ENCODE data around the gene PLXNB2.

Gene PLXNB2

DNA sequence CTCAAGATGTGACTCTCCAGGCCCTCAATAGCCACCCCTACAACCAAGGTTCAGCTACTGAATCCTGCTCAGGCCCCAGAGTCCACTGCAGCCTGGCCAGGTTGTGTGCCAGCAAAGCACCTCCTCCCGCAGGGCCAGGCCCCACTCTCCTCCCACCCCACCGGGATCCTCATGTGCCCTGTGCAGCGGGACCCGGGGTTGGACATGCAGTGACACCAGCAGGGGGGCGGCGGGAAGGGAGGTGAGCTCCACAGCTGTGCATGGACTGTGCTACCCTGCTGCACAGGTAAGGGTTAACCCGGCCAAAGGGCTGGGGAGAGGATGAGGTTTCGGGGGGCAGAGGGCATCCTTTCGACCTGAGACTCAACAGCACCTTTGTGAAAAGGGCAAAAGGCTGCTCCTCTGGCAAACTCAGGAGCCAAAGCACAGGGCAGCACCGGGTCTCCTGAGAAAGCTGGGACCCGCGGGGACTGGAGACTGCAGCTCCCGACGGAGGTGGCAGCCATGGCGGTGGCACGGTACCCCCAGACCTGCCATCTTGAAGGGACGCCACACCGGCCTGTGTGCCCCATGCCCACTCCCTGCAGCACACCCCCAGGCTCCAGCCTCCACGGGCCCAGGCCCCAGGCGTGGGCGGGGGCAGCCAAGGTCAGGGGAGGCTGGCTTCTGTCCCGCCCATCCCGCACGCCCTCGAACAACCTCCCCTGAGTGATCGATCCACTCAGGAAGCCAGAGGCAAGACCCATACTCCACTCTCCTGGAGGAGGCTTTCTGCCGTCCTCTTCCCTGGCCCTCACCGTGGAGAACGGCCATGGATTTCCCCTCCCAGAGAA is 10.6 kb downstream of the PLXNB2 start:
- DNase-seq (ENCODE audit: low read depth): no peak

DNA sequence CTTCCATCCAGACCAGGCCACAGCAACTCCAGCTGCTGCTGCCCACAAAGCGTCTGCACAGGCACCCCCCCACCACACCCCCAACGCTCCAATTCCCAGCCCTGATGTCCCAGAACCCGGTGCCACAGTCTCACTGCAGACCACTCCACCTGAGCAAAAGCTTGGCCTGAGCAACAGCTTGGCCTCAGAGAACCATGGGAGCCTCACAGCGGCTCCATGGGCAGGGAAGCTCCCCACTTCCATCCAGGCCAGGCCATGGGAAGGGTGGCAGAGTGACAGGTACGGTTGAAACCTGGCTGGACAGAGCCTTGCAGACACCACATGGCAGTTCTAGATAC is 13.2 kb downstream of the PLXNB2 start:
- DNase-seq (ENCODE audit: low read depth): no peak

DNA sequence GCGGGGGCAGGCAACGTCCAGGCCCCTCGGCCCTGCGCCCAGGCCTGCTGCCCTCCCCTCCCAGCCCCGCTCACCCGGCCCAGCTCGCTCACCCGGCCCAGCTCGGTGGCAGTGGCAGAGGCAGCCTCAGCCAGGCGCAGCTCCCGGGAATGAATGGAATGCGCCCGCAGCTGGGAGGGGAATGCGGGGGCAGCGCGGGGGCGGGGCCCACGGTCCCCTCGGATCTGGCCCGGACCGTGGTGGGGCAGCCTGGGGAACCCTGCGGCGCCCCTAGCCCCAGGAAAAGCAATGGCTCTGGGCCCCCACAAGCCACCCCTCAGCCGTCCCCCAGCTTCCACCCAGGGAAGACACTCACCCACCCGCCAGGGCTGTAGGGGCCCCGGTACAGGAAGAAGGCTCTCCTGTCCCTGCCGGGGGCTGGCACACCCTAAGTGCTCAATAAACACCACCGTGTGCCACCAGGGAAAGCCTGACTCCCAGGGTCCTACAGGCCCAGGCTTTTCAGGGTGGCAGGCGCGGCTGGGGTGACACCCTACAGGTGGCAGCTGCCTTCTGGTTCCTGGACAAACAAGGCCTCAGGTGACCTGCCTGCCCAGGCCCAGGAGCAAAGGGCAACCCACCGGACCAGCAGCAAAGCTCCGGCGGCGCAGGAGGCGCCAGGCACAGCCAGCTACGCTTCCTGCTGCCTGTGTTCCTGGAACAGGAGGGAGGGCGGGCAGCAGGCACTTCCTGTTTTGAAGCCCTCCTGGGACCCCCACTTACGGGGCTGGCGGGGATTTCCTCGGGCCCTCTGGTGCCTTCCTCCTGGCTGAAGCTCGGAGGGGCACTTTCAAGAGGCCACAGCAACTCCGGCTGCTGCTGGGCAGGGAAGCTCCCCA is 13.8 kb downstream of the PLXNB2 start:
- DNase-seq (ENCODE audit: low read depth): no peak

- no peak for DNase-seq (ENCODE audit: low read depth)
Observed at GRCh38 chr22:50292643-50293440, 14.6 kb downstream of the PLXNB2 start.

DNA sequence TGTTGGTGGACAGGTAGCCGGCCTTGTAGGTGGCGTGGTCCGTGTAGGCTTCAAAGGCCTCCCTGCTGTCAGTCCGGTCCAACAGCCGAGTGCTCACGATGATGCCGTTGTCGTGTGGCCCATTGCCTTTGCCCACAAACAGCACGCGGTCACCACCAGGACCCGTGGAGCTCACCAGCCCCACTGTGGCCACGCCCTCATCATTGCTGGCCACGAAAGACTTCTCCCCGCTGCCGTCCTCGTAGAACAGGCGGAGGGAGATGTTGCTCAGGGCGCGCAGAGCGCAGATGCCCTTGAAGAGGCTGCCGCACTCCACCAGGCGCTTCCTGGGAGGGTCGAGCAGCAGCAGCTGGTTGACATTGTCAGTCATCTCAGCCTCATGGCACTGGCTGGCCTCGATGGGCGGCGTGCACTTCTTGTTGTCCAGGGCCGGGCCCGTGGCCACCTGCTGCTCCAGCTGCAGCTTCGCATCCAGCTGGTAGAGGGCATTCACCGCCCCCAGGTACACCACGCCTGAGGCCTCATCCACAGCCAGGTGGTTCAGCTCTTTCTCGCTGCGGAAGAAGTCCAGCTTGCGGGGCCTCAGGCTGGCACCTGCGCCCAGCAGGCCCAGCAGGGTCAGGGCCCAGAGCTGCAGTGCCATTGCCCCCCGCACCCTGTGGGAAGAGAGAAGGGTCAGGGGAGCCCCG is 17.4 kb downstream of the PLXNB2 start:
- DNase-seq (ENCODE audit: low read depth): no peak

DNA sequence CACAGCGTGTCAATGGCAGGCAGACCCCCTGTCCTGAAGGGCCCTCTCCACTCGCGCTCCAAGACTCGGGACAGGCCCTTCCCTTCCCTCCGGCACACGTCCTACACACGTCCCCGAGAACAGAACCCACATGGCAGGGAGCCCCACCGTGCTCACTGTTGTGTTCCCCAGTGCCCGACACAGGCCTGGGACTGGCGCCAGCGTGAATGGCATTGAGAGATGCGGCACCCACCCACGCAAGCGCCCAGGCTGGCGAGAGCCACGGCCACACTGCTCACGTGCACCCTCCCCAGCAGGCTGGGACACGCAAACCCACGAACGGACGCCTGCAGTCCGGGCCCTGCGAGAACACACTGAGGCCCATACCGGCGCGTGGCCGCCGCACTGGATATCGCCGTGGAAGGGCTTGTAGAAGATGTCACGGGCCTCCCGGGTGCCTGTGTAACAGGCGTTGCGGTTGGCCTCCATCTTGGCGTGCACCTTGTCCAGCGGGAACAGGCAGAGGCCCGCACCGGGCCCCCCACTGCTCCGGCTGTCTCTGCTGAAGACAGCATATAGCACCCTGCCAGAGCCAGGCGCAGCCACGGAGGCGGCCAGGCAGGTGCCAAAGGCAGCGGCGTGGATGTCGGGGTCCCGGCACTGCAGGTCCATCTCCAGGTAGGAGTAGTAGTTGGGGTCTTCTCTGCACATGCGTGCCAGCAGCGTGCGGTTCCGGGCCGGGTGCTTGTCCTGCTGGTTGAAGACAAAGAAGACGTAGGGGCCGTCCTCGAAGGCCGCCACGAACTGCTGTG is 18.1 kb downstream of the PLXNB2 start:
- DNase-seq (ENCODE audit: low read depth): no peak

DNA sequence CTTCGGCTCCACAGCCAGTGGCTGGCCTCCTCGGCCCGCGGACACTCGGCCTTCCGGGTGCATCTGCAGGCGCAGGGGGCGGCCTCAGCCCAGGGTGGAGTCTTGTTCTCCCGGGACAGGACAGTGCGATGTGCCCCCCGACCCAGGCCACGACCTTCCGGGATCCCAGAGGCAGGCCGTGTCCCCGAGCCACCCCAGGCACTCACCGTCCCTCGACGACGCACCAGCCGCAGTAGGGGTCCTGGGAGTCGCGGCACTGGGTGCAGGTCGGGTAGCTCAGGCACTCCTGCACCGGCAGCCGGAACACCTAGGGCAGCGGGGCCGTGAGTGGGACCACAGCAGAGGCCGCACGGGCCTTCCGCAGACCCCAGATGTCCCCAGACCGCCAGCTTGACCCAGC is 19.7 kb downstream of the PLXNB2 start:
- DNase-seq (ENCODE audit: low read depth): no peak

DNA sequence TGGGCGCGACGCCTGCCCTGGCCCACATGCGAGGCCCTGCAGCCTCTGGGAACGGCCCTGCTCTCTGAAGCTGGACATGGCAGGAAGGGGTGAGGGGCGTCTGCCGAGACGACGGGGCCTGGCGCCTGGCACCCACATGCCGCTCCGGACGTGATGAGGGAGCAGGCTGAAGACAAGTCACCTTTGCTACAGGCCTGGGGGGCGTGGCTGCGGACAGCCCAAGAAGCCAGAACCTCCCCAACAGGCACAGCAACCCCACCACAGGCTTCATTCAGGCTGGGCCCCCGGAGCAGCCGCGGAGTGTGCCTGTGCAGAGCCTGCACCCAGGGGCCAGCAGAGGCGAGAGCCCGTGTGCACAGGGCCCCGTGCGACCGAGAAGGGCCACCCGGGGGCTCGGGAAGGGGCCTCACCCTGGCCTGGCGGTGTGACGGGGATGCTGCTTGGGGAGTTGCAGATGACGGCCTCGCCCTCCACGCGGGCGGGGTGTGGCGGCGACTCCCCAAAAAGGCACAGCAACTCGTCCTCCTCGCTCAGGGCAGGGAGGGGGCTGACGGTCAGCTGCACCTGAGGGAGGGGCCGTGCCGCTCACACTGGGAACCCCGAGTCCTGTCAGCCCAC is 20.6 kb downstream of the PLXNB2 start:
- DNase-seq (ENCODE audit: low read depth): no peak

DNA sequence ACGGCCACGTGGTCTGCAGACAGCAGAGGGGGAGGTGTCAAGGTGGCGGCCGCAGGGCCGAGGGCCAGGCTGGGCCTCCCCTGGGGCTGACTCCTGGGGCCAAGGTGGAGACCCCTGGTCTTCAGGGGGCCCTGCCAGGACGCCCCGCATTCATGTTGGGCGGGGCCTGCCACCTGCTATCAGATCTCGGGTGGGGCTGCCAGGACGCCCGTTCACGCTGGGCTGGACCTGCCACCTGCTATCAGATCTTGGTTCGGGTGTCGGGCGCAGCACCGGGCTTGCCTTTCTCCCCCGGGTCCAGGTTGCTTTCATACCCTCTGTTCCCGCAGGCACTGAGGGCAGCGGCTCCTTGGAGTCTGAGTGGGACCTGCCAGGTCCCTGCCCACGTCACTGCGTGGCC is 21.2 kb downstream of the PLXNB2 start:
- no peak for DNase-seq (ENCODE audit: low read depth)

DNA sequence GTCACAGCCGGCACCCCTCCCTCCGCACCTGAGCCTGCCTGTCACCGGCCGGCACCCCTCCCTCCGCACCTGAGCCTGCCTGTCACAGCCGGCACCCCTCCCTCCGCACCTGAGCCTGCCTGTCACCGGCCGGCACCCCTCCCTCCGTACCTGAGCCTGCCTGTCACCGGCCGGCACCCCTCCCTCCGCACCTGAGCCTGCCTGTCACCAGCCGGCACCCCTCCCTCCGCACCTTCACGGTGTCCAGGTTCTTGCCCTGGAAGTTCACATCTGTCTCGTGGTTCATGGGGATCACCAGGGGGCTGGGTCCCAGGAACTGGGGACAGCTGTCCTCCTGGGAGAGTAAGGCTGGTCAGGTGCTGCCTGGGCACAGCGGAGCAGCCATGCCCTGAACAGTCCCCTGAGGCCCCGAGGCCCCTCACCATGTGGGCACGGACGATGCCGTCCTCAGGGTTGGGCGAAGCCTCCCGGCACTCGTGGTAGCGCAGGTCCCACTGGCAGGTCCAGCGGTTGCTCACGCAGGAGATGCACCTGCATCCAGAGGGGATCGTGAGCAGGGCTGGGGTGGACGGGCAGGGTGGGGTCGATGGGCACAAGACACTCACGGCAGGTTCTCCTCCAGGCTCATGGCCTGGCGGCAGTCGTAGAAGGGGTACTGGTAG is 21.7 kb downstream of the PLXNB2 start:
- DNase-seq (ENCODE audit: low read depth): no peak

GRCh38 chr22:50284479-50284878 is 23.0 kb downstream of the PLXNB2 start:
- no peak for DNase-seq (ENCODE audit: low read depth)

DNA sequence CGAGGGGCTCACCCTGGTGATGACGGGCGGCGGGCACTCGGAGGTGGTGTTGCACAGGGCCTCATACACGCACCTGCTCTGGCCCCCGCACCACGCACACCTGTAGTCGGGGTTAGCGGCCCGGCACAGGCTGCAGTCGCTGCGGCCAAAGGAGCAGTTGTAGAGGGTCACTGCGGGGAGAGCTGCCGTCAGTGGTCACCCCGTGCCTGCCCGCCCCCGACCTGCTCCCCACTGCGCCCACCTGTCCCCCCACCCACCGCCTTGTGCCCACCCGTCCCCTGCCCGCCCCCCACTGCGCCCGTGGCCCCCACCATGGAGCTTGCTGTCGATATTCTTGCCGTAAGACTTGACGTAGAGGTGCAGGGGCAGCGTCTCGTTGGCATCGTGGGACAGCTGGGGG is 23.6 kb downstream of the PLXNB2 start:
- DNase-seq (ENCODE audit: low read depth): no peak

- no peak for DNase-seq (ENCODE audit: low read depth)
Observed at GRCh38 chr22:50282361-50283155, 24.9 kb downstream of the PLXNB2 start.

DNA sequence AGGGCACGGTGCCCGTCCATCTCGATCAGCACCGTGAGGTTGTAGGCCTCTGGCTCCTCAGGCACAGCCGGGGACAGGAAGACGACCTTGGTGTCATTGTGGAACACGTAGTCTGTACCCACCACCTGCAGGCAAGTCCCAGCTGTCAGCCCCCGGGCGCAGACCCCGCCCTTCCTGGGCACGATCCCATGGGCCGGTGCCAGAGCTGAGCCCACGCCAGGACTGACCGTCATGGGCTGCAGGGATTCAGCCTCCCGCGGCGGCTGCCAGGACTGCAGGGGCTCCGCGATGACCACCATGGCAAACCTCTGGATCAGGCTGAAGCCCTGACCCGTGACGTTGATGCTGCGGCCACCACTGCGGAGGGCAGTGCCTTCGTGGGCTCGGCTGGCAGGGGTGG is 25.5 kb downstream of the PLXNB2 start:
- no peak for DNase-seq (ENCODE audit: low read depth)

- no peak for DNase-seq (ENCODE audit: low read depth)
Observed at GRCh38 chr22:50281384-50281760, 26.1 kb downstream of the PLXNB2 start.

DNA sequence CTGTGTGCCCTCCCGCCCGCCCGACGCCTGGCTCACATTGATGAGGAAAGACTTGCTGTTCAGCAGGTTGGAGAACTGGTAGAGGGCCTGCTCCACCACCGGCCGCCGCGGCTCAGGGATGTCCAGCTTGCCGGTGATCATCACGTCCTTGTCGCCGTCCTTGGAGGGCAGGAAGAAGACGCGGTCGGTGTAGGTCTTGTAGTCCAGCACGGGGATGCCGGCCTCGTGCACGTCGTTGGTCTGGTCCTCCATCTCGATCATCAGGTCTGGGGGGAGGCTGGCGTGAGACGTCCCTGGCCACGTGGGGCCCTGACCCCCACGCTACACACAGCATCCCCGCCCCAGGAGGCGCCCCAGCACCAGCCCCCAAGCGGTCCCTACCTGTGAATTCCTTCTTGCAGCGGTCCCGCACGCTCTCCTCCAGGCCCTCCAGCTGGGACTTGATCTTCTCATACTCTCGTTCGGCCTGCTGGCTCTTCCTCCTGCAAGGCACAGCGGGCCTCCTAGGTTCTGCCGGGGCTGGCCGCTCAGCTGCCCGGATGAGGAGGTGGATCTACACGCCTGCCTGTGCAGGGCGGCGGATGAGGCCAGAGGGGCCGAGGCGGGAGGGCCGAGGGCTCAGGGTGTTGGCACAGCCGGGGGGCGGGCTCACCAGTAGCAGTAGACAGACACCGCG is 26.6 kb downstream of the PLXNB2 start:
- no peak for DNase-seq (ENCODE audit: low read depth)

GRCh38 chr22:50280022-50280707 is 27.3 kb downstream of the PLXNB2 start:
- DNase-seq (ENCODE audit: low read depth): no peak

- no peak for DNase-seq (ENCODE audit: low read depth)
Observed at GRCh38 chr22:50278956-50279619, 28.4 kb downstream of the PLXNB2 start.

All from activated gamma-delta T cell treated with anti-CD3 and anti-CD28 coated beads, Interleukin-2, amount 50 U/mL, for 16 hours (primary cell).